ENCODE results near the gene MBD4. TPM values are rescaled to one million over a fixed set of nuclear protein-coding genes. Genes with fewer than 3 reads are reported as not detected.

The MBD4 gene
- total RNA-seq, 1 experiment from 2014 or later, result 15.7 TPM

- H3K9ac ChIP-seq (ENCODE audit: low read length), result no peak overlapping the region
- POLR2A ChIA-PET, result no interaction called here
These were observed 2.0 kb upstream of the MBD4 start for GRCh38 chr3:129441782-129442181.

GRCh38 chr3:129441215-129441614 is 1.5 kb upstream of the MBD4 start:
- H2AFZ ChIP-seq (ENCODE audit: low read depth, low read length, poor library complexity, severe bottlenecking), result no peak overlapping the region
- peaks cover 9 to 18% of the 10 kb centered on the region in 2 experiments; a peak in 3 of 4 replicates for H3K4me1 ChIP-seq (ENCODE audit: control insufficient read depth in 1 of 2, insufficient read depth in 2 of 2, low read length in 2 of 2)
- ChIA-PET POLR2A (interaction anchor here (1.4 kb wide), 1 partner anchor 125 kb away, joined by 4 read pairs; a partner anchor contains a TSS), RAD21 (ENCODE audit: low non-redundant PET in 1 of 2, low total read pairs in 2 of 2, uncharacterized antibody in 2 of 2, unreplicated experiment in 2 of 2) (no interaction called here), CTCF (no interaction called here)
- peaks cover 10 to 15% of the 10 kb centered on the region in 2 experiments for H3K36me3 ChIP-seq (ENCODE audit: control insufficient read depth in 1 of 2, insufficient read depth in 2 of 2, low read length in 2 of 2)
- H3K79me2 ChIP-seq (ENCODE audit: insufficient read depth, low read length), result peaks cover 42% of the 10 kb centered on the region
- no TSS peak for BruUV-seq (replicated peaks)
- no peaks in the 10 kb centered on the region for H3K9me3 ChIP-seq (ENCODE audit: control insufficient read depth in 1 of 2, insufficient read depth in 1 of 2, low read depth in 1 of 2, low read length in 2 of 2)
- no peaks in the 10 kb centered on the region for H4K20me1 ChIP-seq (ENCODE audit: insufficient read depth)
- DNase-seq (ENCODE audit: low read depth, low spot score) (no peak), ATAC-seq (no peak)
- H3K9ac ChIP-seq (ENCODE audit: low read length), result peak overlapping the region; percentile 93
- H3K4me3 ChIP-seq (replicated peaks in 1 of 2; ENCODE audit: low read depth in 1 of 2, low read length in 2 of 2), result peak overlapping the region; percentile 90 to 99
- intact Hi-C loops (cut with micrococcal nuclease), result no loop called here
- H3K9me2 ChIP-seq (ENCODE audit: insufficient read depth), result no peaks in the 10 kb centered on the region
- H3K4me2 ChIP-seq (ENCODE audit: low read length), result peak overlapping the region; percentile 87
- no peak for TF ChIP-seq CBX3 (IDR thresholded peaks at IDR 0.05; ENCODE audit: low read depth)
- H3K27me3 ChIP-seq (ENCODE audit: insufficient read depth, low read length), result no peaks in the 10 kb centered on the region
- H3K27ac ChIP-seq (ENCODE audit: low read depth, low read length), result peak overlapping the region; percentile 85; the same call in 1 of the 2 replicates

More at GRCh38 chr3:129441782-129442181, 2.0 kb upstream of the MBD4 start:
- TF ChIP-seq EGR1 (IDR thresholded peaks at IDR 0.05; ENCODE audit: low read depth) (no peak), CTCF (IDR thresholded peaks at IDR 0.05 in 2 of 3, conservative IDR thresholded peaks at IDR 0.05 in 1 of 3; ENCODE audit: borderline replicate concordance in 1 of 3, insufficient read depth in 1 of 3, low read depth in 2 of 3, low read length in 2 of 3) (no peak), EZH2 (IDR thresholded peaks at IDR 0.05) (no peak), POLR2AphosphoS5 (IDR thresholded peaks at IDR 0.05; ENCODE audit: low read depth, low read length) (no peak), RAD21 (IDR thresholded peaks at IDR 0.05; ENCODE audit: low read depth) (no peak)
- Histone ChIP-seq H3K4me1 (ENCODE audit: control insufficient read depth in 1 of 2, insufficient read depth in 2 of 2, low read length in 2 of 2) (peaks cover 9 to 18% of the 10 kb centered on the region in 2 experiments; a peak in 3 of 4 replicates), H3K27ac (ENCODE audit: low read depth, low read length) (no peak overlapping the region), H3K9me2 (ENCODE audit: insufficient read depth) (no peaks in the 10 kb centered on the region), H4K20me1 (ENCODE audit: insufficient read depth) (no peaks in the 10 kb centered on the region), H3K4me2 (ENCODE audit: low read length) (peak overlapping the region; percentile 87; the same call in 1 of the 2 replicates), H3K4me3 (replicated peaks in 1 of 2; ENCODE audit: low read depth in 1 of 2, low read length in 2 of 2) (no peak overlapping the region), H2AFZ (ENCODE audit: low read depth, low read length, poor library complexity, severe bottlenecking) (no peak overlapping the region), H3K27me3 (ENCODE audit: insufficient read depth, low read length) (no peaks in the 10 kb centered on the region), H3K36me3 (ENCODE audit: control insufficient read depth in 1 of 2, insufficient read depth in 2 of 2, low read length in 2 of 2) (peaks cover 5 to 11% of the 10 kb centered on the region in 2 experiments; a peak in 3 of 4 replicates), H3K79me2 (ENCODE audit: insufficient read depth, low read length) (peaks cover 37% of the 10 kb centered on the region), H3K9me3 (ENCODE audit: control insufficient read depth in 1 of 2, insufficient read depth in 1 of 2, low read depth in 1 of 2, low read length in 2 of 2) (no peaks in the 10 kb centered on the region)
- CTCF ChIA-PET, result no interaction called here
- intact Hi-C loops (cut with micrococcal nuclease), result no loop called here
- no peak for ATAC-seq
- RAD21 ChIA-PET (ENCODE audit: low non-redundant PET in 1 of 2, low total read pairs in 2 of 2, uncharacterized antibody in 2 of 2, unreplicated experiment in 2 of 2), result no interaction called here
- no peak for DNase-seq (ENCODE audit: low read depth, low spot score)
- no TSS peak for BruUV-seq (replicated peaks)

Data from HCT116 (cell line).